Effector memory CD8-positive, alpha-beta T cell (primary cell): Measurements from ENCODE around the gene LMOD2.

Experiments
- ATAC-seq: fragments of 150-1000 bp; cut with Tn5 transposase; replicated peaks from 2 replicates; pipeline ENCODE4 v1.10.0; 2021; ENCODE audit warnings: mild to moderate bottlenecking, moderate library complexity
- DNase-seq, 3 experiments: peaks; one replicate each; pipeline ENCODE4 v3.0.0; 2021
- H3K27ac Mint-ChIP-seq, 2 donors: one replicate each; pipeline ENCODE4 v1.8.0; 2022; ENCODE audit warnings: mild to moderate bottlenecking in 2 of 2, mixed read lengths in 2 of 2, moderate library complexity in 2 of 2
- H3K27me3 Mint-ChIP-seq, 2 donors: one replicate each; pipeline ENCODE4 v1.8.0; 2022; ENCODE audit warnings: mixed read lengths in 2 of 2
- H3K36me3 Mint-ChIP-seq: one replicate; pipeline ENCODE4 v1.8.0; 2022; ENCODE audit warnings: mild to moderate bottlenecking, moderate library complexity, mixed read lengths; ENCODE audit not compliant: insufficient read depth
- H3K4me1 Mint-ChIP-seq, 2 donors: one replicate each; pipeline ENCODE4 v1.8.0; 2022; ENCODE audit warnings: low read depth in 2 of 2, mixed read lengths in 2 of 2
- H3K4me3 Mint-ChIP-seq, 2 donors: one replicate each; pipeline ENCODE4 v1.8.0; 2022; ENCODE audit warnings: mild to moderate bottlenecking in 2 of 2, mixed read lengths in 2 of 2, moderate library complexity in 2 of 2
- H3K9me3 Mint-ChIP-seq, 2 donors: one replicate each; pipeline ENCODE4 v1.8.0; 2022; ENCODE audit warnings: mixed read lengths in 2 of 2

LMOD2 gene

GRCh38 chr7:123649964-123650363, 5.7 kb upstream of the LMOD2 start:
- H3K4me1 Mint-ChIP-seq = no peaks in the 10 kb centered on the region
- DNase-seq (no peak), ATAC-seq (no peak)
- H3K36me3 Mint-ChIP-seq = no peaks in the 10 kb centered on the region
- H3K27me3 Mint-ChIP-seq = peaks cover 22 to 43% of the 10 kb centered on the region in 2 donors
- no peak overlapping the region for H3K27ac Mint-ChIP-seq
- no peaks in the 10 kb centered on the region for H3K9me3 Mint-ChIP-seq
- H3K4me3 Mint-ChIP-seq = no peak overlapping the region

DNA sequence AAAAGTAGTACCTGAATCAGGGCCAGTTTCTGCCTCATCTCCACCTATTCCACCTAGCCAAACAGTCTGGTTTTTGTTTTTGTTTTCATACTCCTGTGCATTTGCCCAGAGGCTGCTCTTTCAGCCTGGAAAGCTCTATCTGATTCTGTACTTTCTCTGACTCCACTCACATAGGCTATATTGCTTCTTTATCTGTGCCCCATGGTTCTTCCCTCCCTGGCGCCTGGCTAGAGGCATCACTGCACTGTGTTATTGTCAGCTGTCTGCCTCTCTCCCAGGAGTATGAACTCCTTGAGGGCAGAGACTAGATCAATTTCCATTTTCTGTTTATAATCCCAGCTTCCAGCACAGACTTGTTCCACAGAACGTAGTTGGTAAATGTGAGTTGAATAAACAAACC, 5.1 kb upstream of the LMOD2 start:
- ATAC-seq = no peak
- no peaks in the 10 kb centered on the region for H3K36me3 Mint-ChIP-seq
- H3K9me3 Mint-ChIP-seq = no peaks in the 10 kb centered on the region
- no peak overlapping the region for H3K27ac Mint-ChIP-seq
- no peaks in the 10 kb centered on the region for H3K4me1 Mint-ChIP-seq
- no peak overlapping the region for H3K4me3 Mint-ChIP-seq
- peaks cover 20 to 40% of the 10 kb centered on the region in 2 donors for H3K27me3 Mint-ChIP-seq
- no peak for DNase-seq

DNA sequence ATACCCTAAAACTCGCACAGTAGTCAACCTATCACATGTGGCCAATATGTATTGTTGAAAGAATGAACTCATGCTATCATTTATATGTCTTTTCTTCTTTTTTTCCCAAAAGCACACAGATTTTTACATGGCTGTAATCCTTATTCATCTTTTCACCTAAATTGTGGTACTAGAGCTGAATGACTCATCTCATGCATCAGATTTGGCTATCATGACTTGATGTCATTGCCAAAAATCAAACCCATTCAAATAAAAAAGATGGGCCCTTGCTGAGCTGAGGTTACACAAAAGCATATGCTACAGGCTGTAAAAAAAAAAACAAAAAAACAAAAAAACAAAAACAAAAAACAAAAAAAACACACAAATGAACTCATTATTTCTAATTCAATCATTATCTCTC, 3.3 kb upstream of the LMOD2 start:
- ATAC-seq (no peak), DNase-seq (no peak)

GRCh38 chr7:123653162-123653561, 2.5 kb upstream of the LMOD2 start:
- Mint-ChIP-seq H3K4me1 (no peaks in the 10 kb centered on the region), H3K27ac (no peak overlapping the region), H3K36me3 (no peaks in the 10 kb centered on the region), H3K9me3 (no peaks in the 10 kb centered on the region), H3K4me3 (no peak overlapping the region), H3K27me3 (peaks cover 6 to 27% of the 10 kb centered on the region in 2 donors)
- DNase-seq (no peak), ATAC-seq (no peak)

More for the DNA sequence above, 3.3 kb upstream of the LMOD2 start:
- H3K4me3 Mint-ChIP-seq = no peak overlapping the region
- H3K27ac Mint-ChIP-seq = no peak overlapping the region
- H3K27me3 Mint-ChIP-seq = peaks cover 7 to 31% of the 10 kb centered on the region in 2 donors
- H3K9me3 Mint-ChIP-seq = no peaks in the 10 kb centered on the region
- H3K4me1 Mint-ChIP-seq = no peaks in the 10 kb centered on the region
- H3K36me3 Mint-ChIP-seq = no peaks in the 10 kb centered on the region

DNA sequence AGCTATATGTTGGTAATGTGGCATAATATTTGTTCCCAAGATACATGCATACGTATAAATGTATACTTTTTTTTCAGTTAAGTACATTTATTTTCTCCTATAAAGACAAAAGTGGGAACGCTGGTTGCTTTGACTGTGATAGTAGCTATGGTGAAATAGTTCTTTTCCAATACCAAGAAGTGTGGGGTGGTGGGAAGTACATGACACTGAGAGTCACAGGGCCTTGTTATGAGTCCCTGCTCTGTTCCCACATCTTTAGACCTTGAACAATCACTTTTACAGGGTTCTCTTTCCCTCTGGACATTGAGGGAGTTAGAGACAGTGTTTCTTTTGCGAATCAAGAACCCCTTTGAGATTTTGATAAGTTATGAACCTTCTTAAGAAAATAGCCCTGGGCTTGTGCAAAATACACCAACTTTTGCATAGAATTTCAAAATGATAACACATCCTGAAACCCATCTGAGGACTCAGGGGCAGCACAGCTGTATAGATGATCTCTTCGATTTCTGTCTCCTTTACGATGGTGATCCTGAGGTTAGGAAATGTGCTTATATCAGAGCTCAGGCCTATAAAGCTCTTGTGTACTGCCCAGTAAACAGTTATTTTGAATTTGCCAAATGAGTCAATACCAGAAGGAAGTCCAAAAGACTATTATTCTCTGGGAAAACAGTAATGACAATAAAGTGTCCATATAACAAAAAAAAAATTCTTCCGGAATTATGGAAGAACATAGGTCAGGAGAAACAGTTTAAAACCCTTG, 1.1 kb downstream of the LMOD2 start:
- Mint-ChIP-seq H3K4me3 (no peak overlapping the region), H3K9me3 (no peaks in the 10 kb centered on the region), H3K27me3 (peaks cover 21 to 42% of the 10 kb centered on the region in 2 donors), H3K4me1 (no peaks in the 10 kb centered on the region), H3K27ac (no peak overlapping the region), H3K36me3 (no peaks in the 10 kb centered on the region)
- ATAC-seq = no peak
- no peak for DNase-seq

DNA sequence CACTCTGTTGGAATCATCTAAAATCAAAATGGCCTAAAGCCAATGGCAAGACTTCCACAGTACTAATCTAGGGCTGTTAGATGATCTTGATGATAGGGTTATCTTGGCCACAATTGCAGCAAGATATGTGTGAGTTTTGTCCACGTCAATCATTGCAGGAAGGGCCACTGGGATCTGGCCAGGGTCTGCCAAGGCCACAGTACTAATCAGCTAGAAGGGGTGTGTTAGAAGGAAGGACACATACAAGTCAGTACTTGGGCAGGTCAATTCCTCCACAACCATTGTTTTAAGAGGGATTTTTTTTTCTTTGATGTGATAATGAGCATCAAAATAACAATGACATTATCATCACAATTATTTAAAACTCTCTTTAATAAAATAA, 1.6 kb downstream of the LMOD2 start:
- H3K27me3 Mint-ChIP-seq = peaks cover 27 to 48% of the 10 kb centered on the region in 2 donors
- H3K36me3 Mint-ChIP-seq = no peaks in the 10 kb centered on the region
- H3K27ac Mint-ChIP-seq = no peak overlapping the region
- no peak overlapping the region for H3K4me3 Mint-ChIP-seq
- no peaks in the 10 kb centered on the region for H3K4me1 Mint-ChIP-seq
- H3K9me3 Mint-ChIP-seq = no peaks in the 10 kb centered on the region
- DNase-seq = no peak
- ATAC-seq = no peak

- H3K27ac Mint-ChIP-seq = no peak overlapping the region
- ATAC-seq = no peak
- no peak for DNase-seq
- no peaks in the 10 kb centered on the region for H3K9me3 Mint-ChIP-seq
- H3K4me1 Mint-ChIP-seq = no peaks in the 10 kb centered on the region
- peaks cover 34 to 55% of the 10 kb centered on the region in 2 donors for H3K27me3 Mint-ChIP-seq
- H3K4me3 Mint-ChIP-seq = no peak overlapping the region
- no peaks in the 10 kb centered on the region for H3K36me3 Mint-ChIP-seq
These were observed 2.4 kb downstream of the LMOD2 start for GRCh38 chr7:123658023-123658422.

DNA sequence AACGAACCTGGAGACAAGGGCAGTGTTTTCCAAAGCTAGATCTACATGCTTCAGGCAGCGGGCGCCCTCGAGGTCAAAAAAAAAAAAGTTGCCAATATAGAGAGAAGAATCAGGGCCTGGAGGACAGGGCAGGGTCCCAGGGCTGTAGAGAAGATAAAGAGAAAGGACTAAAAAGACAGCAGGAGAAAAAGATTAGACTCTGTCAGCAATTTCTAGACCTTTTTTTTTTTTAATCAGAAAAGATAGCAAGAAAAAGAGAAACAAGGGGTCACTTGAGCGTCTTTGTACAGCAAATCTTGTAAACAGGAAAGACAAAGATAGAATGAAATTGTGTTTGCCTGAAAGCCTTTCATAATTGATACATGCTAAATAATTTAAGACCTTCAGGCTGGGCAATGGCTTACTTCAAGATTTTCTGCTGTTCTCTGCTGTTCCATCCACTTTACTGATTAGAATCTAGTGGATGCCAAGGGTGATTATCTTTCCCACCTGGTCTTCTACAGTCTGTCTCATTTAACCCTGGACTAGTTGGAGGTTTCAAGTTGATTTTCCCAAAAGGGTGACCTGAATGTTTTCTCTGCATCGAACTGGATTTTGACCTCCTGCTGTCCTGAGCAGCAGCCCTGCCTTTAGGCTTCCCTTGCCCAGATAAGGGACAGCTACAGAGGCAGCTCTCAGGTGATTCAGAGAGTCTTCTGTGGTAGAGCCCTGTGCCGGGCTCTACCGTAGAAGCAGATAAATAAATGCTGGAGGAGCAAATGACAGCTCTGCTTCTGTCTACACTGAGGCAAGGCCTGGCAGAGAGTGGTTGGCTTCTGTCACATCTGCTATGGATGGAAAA, 5.1 kb downstream of the LMOD2 start:
- H3K27me3 Mint-ChIP-seq = peaks cover 40 to 75% of the 10 kb centered on the region in 2 donors
- H3K27ac Mint-ChIP-seq = no peak overlapping the region
- no peaks in the 10 kb centered on the region for H3K9me3 Mint-ChIP-seq
- DNase-seq (no peak), ATAC-seq (no peak)
- H3K4me3 Mint-ChIP-seq = no peak overlapping the region
- peaks cover 2% of the 10 kb centered on the region for H3K36me3 Mint-ChIP-seq
- H3K4me1 Mint-ChIP-seq = no peaks in the 10 kb centered on the region

- no peak for DNase-seq
- H3K27me3 Mint-ChIP-seq = peaks cover 40 to 71% of the 10 kb centered on the region in 2 donors
- H3K27ac Mint-ChIP-seq = no peak overlapping the region
- H3K4me1 Mint-ChIP-seq = no peaks in the 10 kb centered on the region
- H3K9me3 Mint-ChIP-seq = no peaks in the 10 kb centered on the region
- peaks cover 2% of the 10 kb centered on the region for H3K36me3 Mint-ChIP-seq
- H3K4me3 Mint-ChIP-seq = no peak overlapping the region
- no peak for ATAC-seq
These were observed 6.1 kb downstream of the LMOD2 start for GRCh38 chr7:123661765-123662164.

GRCh38 chr7:123662293-123662692, 6.6 kb downstream of the LMOD2 start:
- peaks cover 2% of the 10 kb centered on the region for H3K36me3 Mint-ChIP-seq
- no peaks in the 10 kb centered on the region for H3K9me3 Mint-ChIP-seq
- no peak overlapping the region for H3K4me3 Mint-ChIP-seq
- no peak overlapping the region for H3K27ac Mint-ChIP-seq
- H3K27me3 Mint-ChIP-seq = peaks cover 40 to 71% of the 10 kb centered on the region in 2 donors
- H3K4me1 Mint-ChIP-seq = no peaks in the 10 kb centered on the region
- no peak for ATAC-seq
- DNase-seq = no peak

DNA sequence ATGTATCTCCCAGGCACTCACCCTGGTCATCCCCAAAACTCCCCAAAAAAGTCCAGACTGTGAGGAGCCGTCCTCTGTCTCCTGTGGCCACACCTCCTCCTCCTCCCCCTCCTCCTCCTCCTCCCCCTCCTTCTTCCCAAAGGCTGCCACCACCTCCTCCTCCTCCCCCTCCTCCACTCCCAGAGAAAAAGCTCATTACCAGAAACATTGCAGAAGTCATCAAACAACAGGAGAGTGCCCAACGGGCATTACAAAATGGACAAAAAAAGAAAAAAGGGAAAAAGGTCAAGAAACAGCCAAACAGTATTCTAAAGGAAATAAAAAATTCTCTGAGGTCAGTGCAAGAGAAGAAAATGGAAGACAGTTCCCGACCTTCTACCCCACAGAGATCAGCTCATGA, 7.1 kb downstream of the LMOD2 start:
- Mint-ChIP-seq H3K4me1 (no peaks in the 10 kb centered on the region), H3K27me3 (peaks cover 40 to 71% of the 10 kb centered on the region in 2 donors), H3K27ac (no peak overlapping the region), H3K4me3 (no peak overlapping the region), H3K9me3 (no peaks in the 10 kb centered on the region), H3K36me3 (peaks cover 2% of the 10 kb centered on the region)
- ATAC-seq = no peak
- no peak for DNase-seq

- no peak overlapping the region for H3K4me3 Mint-ChIP-seq
- peaks cover 40 to 69% of the 10 kb centered on the region in 2 donors for H3K27me3 Mint-ChIP-seq
- DNase-seq = no peak
- H3K27ac Mint-ChIP-seq = no peak overlapping the region
- H3K4me1 Mint-ChIP-seq = no peaks in the 10 kb centered on the region
- H3K36me3 Mint-ChIP-seq = peaks cover 2% of the 10 kb centered on the region
- no peaks in the 10 kb centered on the region for H3K9me3 Mint-ChIP-seq
- ATAC-seq = no peak
These were observed 7.5 kb downstream of the LMOD2 start for GRCh38 chr7:123663200-123663599.

- no peaks in the 10 kb centered on the region for H3K4me1 Mint-ChIP-seq
- ATAC-seq = no peak
- no peak overlapping the region for H3K4me3 Mint-ChIP-seq
- H3K36me3 Mint-ChIP-seq = peaks cover 2% of the 10 kb centered on the region
- DNase-seq = no peak
- no peak overlapping the region for H3K27ac Mint-ChIP-seq
- H3K9me3 Mint-ChIP-seq = no peaks in the 10 kb centered on the region
- peaks cover 32 to 56% of the 10 kb centered on the region in 2 donors for H3K27me3 Mint-ChIP-seq
These were observed 9.5 kb downstream of the LMOD2 start for GRCh38 chr7:123665157-123665556.

DNA sequence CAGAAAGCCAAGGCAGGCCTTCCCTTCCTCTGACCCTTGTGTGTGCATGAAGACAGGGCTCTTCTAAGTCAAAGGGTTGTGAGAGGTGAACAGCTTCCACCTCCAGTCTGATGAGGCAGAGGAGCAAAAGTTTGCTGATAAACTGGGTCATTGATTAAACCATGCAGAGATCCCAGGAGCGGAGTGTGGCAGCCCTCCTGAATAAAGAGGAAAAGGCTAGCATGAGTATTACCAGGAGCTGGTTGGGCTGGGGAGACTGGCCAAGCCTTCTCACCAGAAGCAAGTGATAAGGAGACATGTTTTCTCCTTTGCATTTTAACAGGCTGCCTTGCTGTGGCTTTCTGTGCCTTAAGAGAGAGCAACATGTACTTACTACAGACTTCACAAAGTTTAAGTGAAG, 10.2 kb downstream of the LMOD2 start:
- peaks cover 2% of the 10 kb centered on the region for H3K36me3 Mint-ChIP-seq
- H3K4me3 Mint-ChIP-seq = no peak overlapping the region
- no peaks in the 10 kb centered on the region for H3K4me1 Mint-ChIP-seq
- no peaks in the 10 kb centered on the region for H3K9me3 Mint-ChIP-seq
- ATAC-seq (no peak), DNase-seq (no peak)
- peaks cover 27 to 50% of the 10 kb centered on the region in 2 donors for H3K27me3 Mint-ChIP-seq
- H3K27ac Mint-ChIP-seq = no peak overlapping the region
